H1 (cell line): ENCODE results near the gene LLGL1. TPM values are rescaled to one million over a fixed set of nuclear protein-coding genes. Genes with fewer than 3 reads are reported as not detected.
A peak's percentile ranks its signal among the peaks of the same experiment; 100 is the strongest.

Experiments
- CTCF ChIA-PET: fragments of 300-600 bp; sonication (Branson Sonifier 250); formaldehyde crosslinking; loops from one replicate; lab custom pipeline; 2021; ENCODE audit not compliant: partially characterized antibody; lab: Charles Lee
- POLR2A ChIA-PET: fragments of 300-600 bp; sonication (Branson Sonifier 250); formaldehyde crosslinking; loops from one replicate; lab custom pipeline; 2021; ENCODE audit warnings: inconsistent platforms; ENCODE audit not compliant: partially characterized antibody; lab: Charles Lee
- DNase-seq, 2 experiments: peaks; one replicate each; pipeline versions ENCODE4 v3.0.0 to v3.0.0-alpha.2; 2010 to 2022; ENCODE audit warnings: low spot score in 2 of 2, low read depth in 1 of 2, mixed read lengths in 1 of 2
- FAIRE-seq: peaks from 2 replicates; lab custom pipeline; 2011; peaks lifted over from hg19 to GRCh38; lab: Jason Lieb, UNC
- H2AFZ ChIP-seq: 2 replicates; pipeline ENCODE4 v1.8.1; 2012; ENCODE audit warnings: low read length, inconsistent platforms
- H2AK5ac ChIP-seq: 2 replicates; pipeline ENCODE4 v1.6.1; 2013; ENCODE audit warnings: low read depth, low read length
- H2BK120ac ChIP-seq: replicated peaks from 2 replicates; pipeline ENCODE3; 2013; ENCODE audit warnings: low read depth, low read length, inconsistent platforms
- H2BK12ac ChIP-seq: 2 replicates; pipeline ENCODE4 v1.6.1; 2013; ENCODE audit warnings: low read depth, low read length
- H2BK15ac ChIP-seq: 2 replicates; pipeline ENCODE4 v1.6.1; 2013; ENCODE audit warnings: low read length
- H2BK20ac ChIP-seq: 2 replicates; pipeline ENCODE4 v1.6.1; 2013; ENCODE audit warnings: low read length
- H2BK5ac ChIP-seq: 2 replicates; pipeline ENCODE4 v1.6.1; 2013; ENCODE audit warnings: low read depth, low read length
- H3K14ac ChIP-seq: 2 replicates; pipeline ENCODE4 v1.6.1; 2013; ENCODE audit warnings: inconsistent platforms; ENCODE audit not compliant: insufficient read length
- H3K18ac ChIP-seq: 2 replicates; pipeline ENCODE4 v1.6.1; 2013; ENCODE audit warnings: low read length; ENCODE audit errors: extremely low read depth
- H3K23ac ChIP-seq: 2 replicates; pipeline ENCODE4 v1.6.1; 2013; ENCODE audit warnings: inconsistent platforms; ENCODE audit not compliant: insufficient read length
- H3K23me2 ChIP-seq: 2 replicates; pipeline ENCODE4 v1.6.1; 2013; ENCODE audit warnings: low read depth, low read length
- H3K27ac ChIP-seq: 2 replicates; pipeline ENCODE4 v1.6.1; 2011; ENCODE audit warnings: low read depth, low read length, inconsistent platforms
- H3K27me3 ChIP-seq, 4 experiments: replicated peaks in 1 of 4; 1 replicate in 1 of 4; 2 replicates in 3 of 4; pipeline versions ENCODE4 v1.6.1 to v1.8.1; 2011 to 2013; ENCODE audit warnings: low read length in 3 of 4, mild to moderate bottlenecking in 3 of 4, inconsistent platforms in 2 of 4, mixed read lengths in 2 of 4, moderate library complexity in 1 of 4; ENCODE audit not compliant: control insufficient read depth in 3 of 4, insufficient read depth in 3 of 4; ENCODE audit errors: extremely low read depth in 1 of 4
- H3K36me3 ChIP-seq, 4 experiments: 2 replicates each; pipeline versions ENCODE4 v1.6.1 to v1.8.1; 2011 to 2013; ENCODE audit warnings: mild to moderate bottlenecking in 4 of 4, low read length in 3 of 4, moderate library complexity in 2 of 4, control low read depth in 1 of 4, inconsistent platforms in 1 of 4; ENCODE audit not compliant: insufficient read depth in 4 of 4, control insufficient read depth in 2 of 4
- H3K4ac ChIP-seq: replicated peaks from 2 replicates; pipeline ENCODE3; 2013; ENCODE audit warnings: low read length, low read depth, mixed read lengths, inconsistent platforms; ENCODE audit not compliant: insufficient read length
- H3K4me1 ChIP-seq, 4 experiments: replicated peaks in 1 of 4; 1 replicate in 1 of 4; 2 replicates in 3 of 4; pipeline versions ENCODE4 v1.6.1 to v1.8.1; 2011 to 2013; ENCODE audit warnings: low read length in 3 of 4, inconsistent platforms in 2 of 4, mixed read lengths in 1 of 4; ENCODE audit not compliant: insufficient read depth in 4 of 4, control insufficient read depth in 3 of 4
- H3K4me2 ChIP-seq, 2 experiments: 2 replicates each; pipeline versions ENCODE4 v1.6.1 to v1.8.1; 2011 to 2013; ENCODE audit warnings: low read depth in 2 of 2, low read length in 2 of 2, control low read depth in 1 of 2, inconsistent platforms in 1 of 2, mild to moderate bottlenecking in 1 of 2; ENCODE audit not compliant: insufficient read depth in 1 of 2
- H3K4me3 ChIP-seq, 4 experiments: fragments of 200-600, 300-600 bp in 1 of 4; sonication (generic), shearing (Covaris generic), sonication (Bioruptor Twin) in 1 of 4; 2 replicates each; pipeline versions ENCODE4 v1.5.1 to v1.8.1; 2011 to 2016; ENCODE audit warnings: low read length in 4 of 4, low read depth in 3 of 4, control low read depth in 2 of 4, inconsistent platforms in 2 of 4, mild to moderate bottlenecking in 2 of 4, mixed read lengths in 1 of 4, moderate library complexity in 1 of 4; ENCODE audit not compliant: insufficient read depth in 2 of 4; ENCODE audit errors: extremely low read depth in 1 of 4
- H3K56ac ChIP-seq: replicated peaks from 2 replicates; pipeline ENCODE3; 2013; ENCODE audit warnings: low read depth, mild to moderate bottlenecking, mixed read lengths, low read length, inconsistent platforms; ENCODE audit not compliant: insufficient read length
- H3K79me1 ChIP-seq: 2 replicates; pipeline ENCODE4 v1.6.1; 2013; ENCODE audit warnings: low read depth, low read length, control low read depth
- H3K79me2 ChIP-seq, 2 experiments: 2 replicates each; pipeline versions ENCODE4 v1.6.1 to v1.8.1; 2012 to 2013; ENCODE audit warnings: low read length in 2 of 2, mild to moderate bottlenecking in 2 of 2, inconsistent platforms in 1 of 2; ENCODE audit not compliant: insufficient read depth in 2 of 2, control insufficient read depth in 1 of 2
- H3K9ac ChIP-seq, 4 experiments: replicated peaks in 1 of 4; 1 replicate in 1 of 4; 2 replicates in 3 of 4; pipeline versions ENCODE4 v1.6.1 to v1.8.1; 2011 to 2013; ENCODE audit warnings: low read depth in 3 of 4, low read length in 3 of 4, control low read depth in 2 of 4, mild to moderate bottlenecking in 2 of 4, moderate library complexity in 2 of 4, inconsistent platforms in 1 of 4; ENCODE audit errors: extremely low read depth in 1 of 4
- H3K9me3 ChIP-seq, 2 experiments: 2 replicates each; pipeline versions ENCODE4 v1.6.1 to v1.8.1; 2012 to 2013; ENCODE audit warnings: mild to moderate bottlenecking in 2 of 2, moderate library complexity in 2 of 2, control low read depth in 1 of 2, inconsistent platforms in 1 of 2, low read depth in 1 of 2, low read length in 1 of 2, mixed read lengths in 1 of 2; ENCODE audit not compliant: insufficient read depth in 2 of 2
- H4K20me1 ChIP-seq, 2 experiments: replicated peaks in 1 of 2; 2 replicates each; pipeline versions ENCODE3 to v1.8.1; 2011 to 2013; ENCODE audit warnings: inconsistent platforms in 2 of 2, low read length in 2 of 2, mild to moderate bottlenecking in 1 of 2; ENCODE audit not compliant: insufficient read depth in 2 of 2, control insufficient read depth in 1 of 2
- H4K5ac ChIP-seq: 2 replicates; pipeline ENCODE4 v1.6.1; 2013; ENCODE audit warnings: low read length, low read depth, mixed read lengths, inconsistent platforms; ENCODE audit not compliant: insufficient read length
- H4K8ac ChIP-seq: 2 replicates; pipeline ENCODE4 v1.8.0; 2013; ENCODE audit warnings: mild to moderate bottlenecking, moderate library complexity, low read length, inconsistent platforms; ENCODE audit not compliant: insufficient read depth; ENCODE audit errors: extremely low read depth
- H4K91ac ChIP-seq: replicated peaks from 2 replicates; pipeline ENCODE3; 2013; ENCODE audit warnings: low read length, mixed read lengths, inconsistent platforms; ENCODE audit not compliant: insufficient read length
- CBX8 ChIP-seq: fragments of 300-800, 300-1000 bp; sonication (generic); IDR thresholded peaks from 2 replicates; pipeline ENCODE4 v1.7.1; 2016; ENCODE audit warnings: low read depth, low read length, borderline replicate concordance
- EGR1 ChIP-seq: IDR thresholded peaks from 2 replicates; pipeline ENCODE4 v1.6.1; 2011; ENCODE audit warnings: low read depth, low read length, borderline replicate concordance
- EZH2 ChIP-seq: fragments of 200-600 bp; sonication (generic); IDR thresholded peaks from 2 replicates; pipeline ENCODE4 v1.7.1; 2012; ENCODE audit warnings: low read depth, mild to moderate bottlenecking, moderate library complexity, low read length, inconsistent platforms; ENCODE audit not compliant: severe bottlenecking
- KDM1A ChIP-seq: fragments of 200-600, 300-600 bp; sonication (generic); IDR thresholded peaks from 2 replicates; pipeline ENCODE4 v1.7.1; 2016; ENCODE audit warnings: mild to moderate bottlenecking, low read length, borderline replicate concordance
- NANOG ChIP-seq: IDR thresholded peaks from 2 replicates; pipeline ENCODE4 v1.6.1; 2011; ENCODE audit warnings: low read length, low read depth, mild to moderate bottlenecking, inconsistent platforms; ENCODE audit not compliant: insufficient read depth, poor library complexity, severe bottlenecking
- NRF1 ChIP-seq: IDR thresholded peaks from 2 replicates; pipeline ENCODE4 v1.6.1; 2011; ENCODE audit warnings: mild to moderate bottlenecking, low read depth, low read length, improper control_type of control experiment
- SIRT6 ChIP-seq: IDR thresholded peaks from one replicate; pipeline ENCODE4 v1.7.1; 2012; ENCODE audit warnings: low read length, inconsistent platforms
- SP2 ChIP-seq: IDR thresholded peaks from 2 replicates; pipeline ENCODE4 v1.6.1; 2012; ENCODE audit warnings: mild to moderate bottlenecking, low read length, inconsistent platforms
- SP4 ChIP-seq: IDR thresholded peaks from 2 replicates; pipeline ENCODE4 v1.6.1; 2012; ENCODE audit warnings: low read length, inconsistent platforms
- SUZ12 ChIP-seq: fragments of 200-600 bp; sonication (generic); IDR thresholded peaks from 2 replicates; pipeline ENCODE4 v1.6.1; 2012; ENCODE audit warnings: mild to moderate bottlenecking, inconsistent platforms, low read length, moderate library complexity, mixed read lengths
- WGBS, 2 experiments: shearing (Covaris generic) in 1 of 2; methylation state at CpG; one replicate each; pipeline versions ENCODE4 v1.1.6 to v1.1.7; 2013 to 2015; ENCODE audit warnings: low lambda C conversion rate in 2 of 2, mixed read lengths in 2 of 2, inconsistent platforms in 1 of 2, low coverage in 1 of 2, missing lambda C conversion rate in 1 of 2; ENCODE audit not compliant: insufficient replicate concordance in 2 of 2, insufficient coverage in 1 of 2, insufficient read length in 1 of 2; ENCODE audit errors: extremely low coverage in 1 of 2, missing lambda C conversion rate in 1 of 2; 5-methylcytosine and 5-hydroxymethylcytosine counted together
- polyA plus RNA-seq, 7 experiments: library from polyadenylated mRNA; depleted of rRNA in 3 of 7; stranded (reverse) in 5 of 7; unstranded in 2 of 7; fragments of >200 nt in 5 of 7; fragments of 200-250 nt in 2 of 7; gene quantifications; 1 replicate in 5 of 7; 2 replicates in 1 of 7; 4 replicates in 1 of 7; pipeline versions ENCODE4 v1.2.1 to v1.2.3, GENCODE V29; 2011 to 2013; ENCODE audit warnings: missing spikeins in 2 of 7, mixed read lengths in 2 of 7
- total RNA-seq: library from RNA; stranded (reverse); fragmentation: NEBNext Ultra II Directional; extraction: Animal tissue kit (Norgen Biotek cat#: 25700); gene quantifications from 2 replicates; pipeline ENCODE4 v1.2.1, GENCODE V29; 2021

The LLGL1 gene
- total and polyA plus RNA-seq, 2 of the 8 experiments (the other 6 are each of a cell fraction or from before 2014, with no cell fraction given): 71.3 to 107 TPM

DNA sequence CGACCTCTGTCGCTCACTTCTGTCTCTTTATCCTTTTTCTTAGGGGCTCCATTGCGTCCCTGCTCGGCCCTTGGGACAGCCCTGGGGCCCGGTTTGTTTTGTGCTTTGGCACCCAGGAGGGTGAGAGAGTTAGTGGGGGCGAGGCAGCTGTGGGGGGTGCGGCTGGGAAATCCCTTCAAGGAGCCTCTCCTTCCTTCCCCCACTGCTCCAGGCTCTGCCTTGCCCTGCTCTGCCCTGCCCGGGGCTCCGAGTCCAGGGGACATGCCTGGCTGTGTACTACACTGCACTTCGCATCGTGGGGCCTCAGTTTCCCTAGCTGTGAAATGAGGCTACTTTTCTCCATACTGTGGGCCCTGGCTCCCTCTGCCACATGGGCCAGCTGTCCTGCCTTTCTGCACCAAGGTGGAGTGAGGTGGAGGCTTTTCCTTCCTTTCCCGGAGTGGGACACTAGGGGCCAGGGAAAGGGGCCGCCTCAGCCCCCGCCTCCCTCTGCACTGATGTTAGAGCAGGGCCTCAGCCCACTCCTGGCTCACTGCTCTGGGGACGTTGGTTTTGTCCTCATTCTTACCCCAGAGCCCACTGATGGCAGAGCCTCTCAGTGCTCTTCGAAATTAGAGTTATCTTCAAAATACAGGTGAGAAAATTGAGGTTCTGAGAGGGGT, 980 bp downstream of the LLGL1 start:
- Histone ChIP-seq H3K9ac (peak overlapping the region in 3 of 4 experiments; percentile 56 to 87 (median 71); a peak in 6 of 7 replicates), H3K4me3 (peak overlapping the region; percentile 83 to 98 (median 87)), H2BK15ac (no peak overlapping the region), H4K5ac (peak overlapping the region; percentile 3), H2BK20ac (no peak overlapping the region), H2BK12ac (peak overlapping the region; percentile 60; the same call in 1 of the 2 replicates), H4K8ac (0 out of 2 replicates have a peak overlapping the region, but pooled peaks have one; percentile 51), H2AFZ (no peak overlapping the region), H3K23ac (peak overlapping the region; percentile 3), H3K36me3 (no peaks in the 10 kb centered on the region), H4K91ac (no peak overlapping the region), H3K27me3 (no peaks in the 10 kb centered on the region), H3K23me2 (peaks cover 13% of the 10 kb centered on the region), H3K18ac (no peak overlapping the region; the same call in 1 of the 2 replicates), H3K4me2 (peak overlapping the region; percentile 84 to 95), H3K9me3 (no peaks in the 10 kb centered on the region), H3K27ac (no peak overlapping the region), H4K20me1 (peaks cover 15 to 25% of the 10 kb centered on the region in 2 experiments), H3K14ac (peak overlapping the region; percentile 40), H2BK120ac (no peak overlapping the region), H3K79me2 (peaks cover 8 to 56% of the 10 kb centered on the region in 2 experiments), H2BK5ac (no peak overlapping the region), H3K4me1 (peaks cover 0 to 18% (median 12%) of the 10 kb centered on the region in 4 experiments; a peak in 6 of 7 replicates), H2AK5ac (0 out of 2 replicates have a peak overlapping the region, but pooled peaks have one; percentile 75), H3K4ac (peak overlapping the region; percentile 92), H3K79me1 (peaks cover 41% of the 10 kb centered on the region), H3K56ac (no peak overlapping the region)
- DNase-seq (no peak), FAIRE-seq (no peak)
- 42% methylated on average over 13 of the region's 16 CpGs; no CpG with 5 or more reads in 1 of the 2 experiments for WGBS, 2 experiments
- POLR2A ChIA-PET: interaction anchor here (0.6 to 2.8 kb wide), 7 partner anchors 10 to 770 kb away, joined by 3 to 22 read pairs (median 4); partner anchors contain the start of gene ALKBH5
- CTCF ChIA-PET: interaction anchor here (1.5 to 8.4 kb wide), 4 partner anchors 10 to 48 kb away, joined by 4 to 76 read pairs (median 8); no protein-coding TSS in a partner anchor
- TF ChIP-seq CBX8: no peak
- TF ChIP-seq NANOG: no peak
- TF ChIP-seq SIRT6: no peak
- TF ChIP-seq EGR1: no peak
- no peak for TF ChIP-seq SP2
- TF ChIP-seq NRF1: no peak
- no peak for TF ChIP-seq EZH2
- TF ChIP-seq SP4: no peak
- TF ChIP-seq SUZ12: no peak
- TF ChIP-seq KDM1A: no peak
